ENCODE measurements around the gene KLF15. TPM values are rescaled to one million over a fixed set of nuclear protein-coding genes. Genes with fewer than 3 reads are reported as not detected.

KLF15 gene
- total and polyA plus RNA-seq, 2 of the 4 experiments (the other 2 are of a cell fraction): 0.18 to 0.24 TPM

DNA sequence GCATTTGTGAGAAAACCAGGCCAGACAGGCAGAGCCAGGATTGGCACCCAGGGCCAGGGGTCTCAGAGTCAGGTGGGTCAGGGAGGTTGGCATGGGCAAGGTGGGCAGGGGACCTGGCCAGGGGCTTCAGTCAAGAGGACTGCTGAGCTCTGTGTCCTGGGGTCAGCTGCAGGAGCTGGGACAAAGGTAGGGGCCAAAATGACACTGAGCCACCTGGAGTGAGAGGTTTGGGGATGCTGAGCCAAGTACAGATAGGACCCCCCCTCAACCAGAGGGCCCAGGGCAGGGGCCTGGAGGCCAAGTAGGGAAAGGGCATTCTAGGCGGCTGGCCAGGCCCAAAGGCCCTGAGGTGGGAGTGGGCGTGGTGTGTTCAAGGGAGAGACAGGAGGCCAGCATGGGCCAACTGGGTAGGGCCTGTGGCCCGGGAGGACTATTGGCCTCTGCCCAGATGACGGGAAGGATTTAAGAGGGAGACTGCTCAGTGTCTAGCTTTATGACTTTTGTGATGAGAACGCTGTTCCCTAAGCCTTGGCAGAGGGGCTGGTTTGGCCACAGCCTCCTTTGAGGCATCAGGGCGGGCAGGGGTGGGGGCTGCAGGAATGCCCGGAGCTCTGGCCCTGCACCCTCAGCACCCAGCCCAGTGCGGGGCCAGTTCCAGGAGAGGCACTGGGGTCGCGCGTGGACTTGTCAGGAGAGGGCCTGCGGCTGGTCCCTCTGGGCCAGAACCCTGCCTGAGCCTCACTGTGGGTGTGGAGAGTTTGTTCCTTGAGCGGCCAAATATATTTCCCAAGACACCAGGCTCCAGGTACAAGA, 40.6 kb upstream of the KLF15 start:
- dilution Hi-C loops (cut with HindIII; ENCODE audit: low sequenced_read_pairs, unreplicated experiment): no loop called here
- Histone ChIP-seq H3K56ac (ENCODE audit: extremely low read depth, insufficient read depth, low read length) (no peak overlapping the region), H3K9ac (ENCODE audit: low read depth, low read length) (no peak overlapping the region), H2AK5ac (ENCODE audit: low read depth, low read length) (no peak overlapping the region), H3K9me1 (ENCODE audit: insufficient read depth, low read length) (no peaks in the 10 kb centered on the region; the same call in 1 of the 2 replicates), H3K14ac (replicated peaks; ENCODE audit: low read depth, low read length) (no peak overlapping the region), H3K27me3 (ENCODE audit: control insufficient read depth, insufficient read depth, low read length) (peaks cover 37% of the 10 kb centered on the region), H2BK15ac (ENCODE audit: low read depth, low read length) (no peak overlapping the region), H3K23ac (ENCODE audit: low read depth, low read length) (no peak overlapping the region), H2BK20ac (ENCODE audit: low read depth, low read length) (no peak overlapping the region), H4K20me1 (ENCODE audit: insufficient read depth, low read length) (no peaks in the 10 kb centered on the region), H3K4ac (ENCODE audit: low read depth, low read length) (no peak overlapping the region), H3K18ac (ENCODE audit: low read depth, low read length) (no peak overlapping the region), H2BK5ac (ENCODE audit: low read depth, low read length, poor library complexity, severe bottlenecking) (no peak overlapping the region), H3K79me1 (ENCODE audit: low read depth in 1 of 2, low read length in 2 of 2) (no peaks in the 10 kb centered on the region), H4K91ac (ENCODE audit: insufficient read depth, low read depth, low read length) (no peak overlapping the region), H4K5ac (ENCODE audit: low read depth, low read length) (no peak overlapping the region), H3K4me3 (ENCODE audit: insufficient read depth, low read depth, low read length) (no peak overlapping the region), H2AK9ac (replicated peaks; ENCODE audit: low read depth, low read length, poor library complexity) (no peak overlapping the region), H3K27ac (ENCODE audit: insufficient read depth, low read length) (no peak overlapping the region), H2AFZ (replicated peaks; ENCODE audit: low read length, poor library complexity) (no peak overlapping the region), H2BK120ac (ENCODE audit: low read depth, low read length) (no peak overlapping the region), H3K4me2 (ENCODE audit: low read depth, low read length) (no peak overlapping the region), H3K36me3 (ENCODE audit: control insufficient read depth, insufficient read depth, low read length) (no peaks in the 10 kb centered on the region), H4K8ac (ENCODE audit: low read depth in 2 of 2, low read length in 2 of 2) (no peak overlapping the region), H3K9me3 (ENCODE audit: control insufficient read depth, insufficient read depth, low read length) (no peaks in the 10 kb centered on the region), H3K4me1 (ENCODE audit: control insufficient read depth, insufficient read depth, low read length) (no peaks in the 10 kb centered on the region)
- ChIA-PET POLR2A (ENCODE audit: unreplicated experiment) (no interaction called here), CTCF (no interaction called here)
- ATAC-seq (ENCODE audit: low read depth) (no peak), DNase-seq (no peak)
- WGBS, 2 experiments (ENCODE audit: extremely low coverage in 2 of 2, insufficient read length in 1 of 2): 86% methylated on average over 4 of the region's 13 CpGs; no CpG with 5 or more reads in 1 of the 2 experiments
- in situ Hi-C loops (cut with MboI; ENCODE audit: low sequenced_read_pairs): loop anchor here (10.0 to 25.0 kb wide), 2 partner anchors 153 to 436 kb away; partner anchors contain the start of gene ROPN1B
- BruUV-seq (replicated peaks): no TSS peak
- intact Hi-C loops (cut with micrococcal nuclease): no loop called here
- no peak for TF ChIP-seq FOS (IDR thresholded peaks at IDR 0.05; ENCODE audit: low read depth, low read length)
- no peak for TF ChIP-seq MAZ (IDR thresholded peaks at IDR 0.05; ENCODE audit: borderline replicate concordance, low read depth, low read length)
- TF ChIP-seq CEBPB (IDR thresholded peaks at IDR 0.05; ENCODE audit: low read depth, low read length): no peak
- TF ChIP-seq SMC3 (IDR thresholded peaks at IDR 0.05; ENCODE audit: low read depth, low read length): no peak
- no peak for TF ChIP-seq BHLHE40 (IDR thresholded peaks at IDR 0.05; ENCODE audit: low read depth, low read length)
- TF ChIP-seq RFX5 (IDR thresholded peaks at IDR 0.05; ENCODE audit: low read depth, low read length): no peak
- TF ChIP-seq, protein P1, sequence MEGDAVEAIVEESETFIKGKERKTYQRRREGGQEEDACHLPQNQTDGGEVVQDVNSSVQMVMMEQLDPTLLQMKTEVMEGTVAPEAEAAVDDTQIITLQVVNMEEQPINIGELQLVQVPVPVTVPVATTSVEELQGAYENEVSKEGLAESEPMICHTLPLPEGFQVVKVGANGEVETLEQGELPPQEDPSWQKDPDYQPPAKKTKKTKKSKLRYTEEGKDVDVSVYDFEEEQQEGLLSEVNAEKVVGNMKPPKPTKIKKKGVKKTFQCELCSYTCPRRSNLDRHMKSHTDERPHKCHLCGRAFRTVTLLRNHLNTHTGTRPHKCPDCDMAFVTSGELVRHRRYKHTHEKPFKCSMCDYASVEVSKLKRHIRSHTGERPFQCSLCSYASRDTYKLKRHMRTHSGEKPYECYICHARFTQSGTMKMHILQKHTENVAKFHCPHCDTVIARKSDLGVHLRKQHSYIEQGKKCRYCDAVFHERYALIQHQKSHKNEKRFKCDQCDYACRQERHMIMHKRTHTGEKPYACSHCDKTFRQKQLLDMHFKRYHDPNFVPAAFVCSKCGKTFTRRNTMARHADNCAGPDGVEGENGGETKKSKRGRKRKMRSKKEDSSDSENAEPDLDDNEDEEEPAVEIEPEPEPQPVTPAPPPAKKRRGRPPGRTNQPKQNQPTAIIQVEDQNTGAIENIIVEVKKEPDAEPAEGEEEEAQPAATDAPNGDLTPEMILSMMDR (conservative IDR thresholded peaks at IDR 0.05; ENCODE audit: low read depth, low read length): no peak
- TF ChIP-seq, protein P2, sequence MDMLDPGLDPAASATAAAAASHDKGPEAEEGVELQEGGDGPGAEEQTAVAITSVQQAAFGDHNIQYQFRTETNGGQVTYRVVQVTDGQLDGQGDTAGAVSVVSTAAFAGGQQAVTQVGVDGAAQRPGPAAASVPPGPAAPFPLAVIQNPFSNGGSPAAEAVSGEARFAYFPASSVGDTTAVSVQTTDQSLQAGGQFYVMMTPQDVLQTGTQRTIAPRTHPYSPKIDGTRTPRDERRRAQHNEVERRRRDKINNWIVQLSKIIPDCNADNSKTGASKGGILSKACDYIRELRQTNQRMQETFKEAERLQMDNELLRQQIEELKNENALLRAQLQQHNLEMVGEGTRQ (IDR thresholded peaks at IDR 0.05; ENCODE audit: low read depth, low read length): no peak
- no peak for TF ChIP-seq NFE2L2 (IDR thresholded peaks at IDR 0.05; ENCODE audit: low read depth, low read length)
- no peak for TF ChIP-seq POLR2A (IDR thresholded peaks at IDR 0.05; ENCODE audit: low read depth, low read length)
- no peak for TF ChIP-seq MXI1 (IDR thresholded peaks at IDR 0.05; ENCODE audit: borderline replicate concordance, low read depth, low read length)
- no peak for TF ChIP-seq RCOR1 (IDR thresholded peaks at IDR 0.05; ENCODE audit: insufficient replicate concordance, low read length)
- TF ChIP-seq MAFK (IDR thresholded peaks at IDR 0.05; ENCODE audit: low read depth, low read length): no peak
- no peak for TF ChIP-seq RAD21 (IDR thresholded peaks at IDR 0.05; ENCODE audit: low read length)
